GM23248 (cell line): ENCODE data around the gene RANBP3L.

Experiments
- EZH2 ChIP-seq: fragments of 200-600 bp; sonication (generic); IDR thresholded peaks from 2 replicates; pipeline ENCODE4 v1.6.1; 2018; ENCODE audit warnings: antibody characterized with exemption, mild to moderate bottlenecking; ENCODE audit not compliant: insufficient read depth, poor library complexity, severe bottlenecking
- EZH2phosphoT487 ChIP-seq: fragments of 200-600 bp; sonication (generic); IDR thresholded peaks from 2 replicates; pipeline ENCODE4 v1.6.1; 2018; ENCODE audit warnings: antibody characterized with exemption, moderate library complexity, mild to moderate bottlenecking, low read depth; ENCODE audit not compliant: insufficient read depth

DNA sequence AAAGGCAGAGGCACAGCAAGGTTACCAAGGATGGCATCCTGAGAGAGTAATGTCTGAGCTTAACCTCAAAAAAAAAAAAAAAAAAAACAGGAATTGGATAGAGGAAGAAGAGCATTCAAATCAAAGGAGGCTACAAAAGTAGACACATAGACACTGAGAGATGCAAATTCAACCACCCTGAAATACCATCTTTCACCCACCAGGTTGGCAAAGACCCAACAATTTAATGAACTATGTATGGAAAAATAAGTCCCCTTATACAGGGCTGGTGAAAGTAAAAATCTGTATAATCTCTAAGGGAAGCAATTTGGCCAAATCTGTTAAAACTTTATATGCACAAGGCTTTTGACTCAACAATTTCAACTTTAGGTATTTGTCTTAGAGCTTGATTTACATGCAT lies 64.9 kb downstream of the RANBP3L start:
- TF ChIP-seq EZH2, result no peak
- TF ChIP-seq EZH2phosphoT487, result no peak
